Neural cell (in vitro differentiated cells): ENCODE data around the gene GLB1L3.

Experiments
- EP300 ChIP-seq: fragments of 450-650 bp; conservative IDR thresholded peaks from 2 replicates; pipeline ENCODE4 v1.6.1; 2014; ENCODE audit warnings: antibody characterized with exemption, mild to moderate bottlenecking, moderate library complexity; ENCODE audit not compliant: poor library complexity, severe bottlenecking
- EZH2 ChIP-seq: fragments of 200-600, 300-800 bp; shearing (Covaris generic), sonication (generic); IDR thresholded peaks from 2 replicates; pipeline ENCODE4 v1.6.1; 2014; ENCODE audit warnings: antibody characterized with exemption, low read length, borderline replicate concordance, mild to moderate bottlenecking; ENCODE audit not compliant: insufficient read depth, poor library complexity, severe bottlenecking
- MXI1 ChIP-seq: fragments of 450-650 bp; conservative IDR thresholded peaks from 2 replicates; pipeline ENCODE4 v1.6.1; 2014; ENCODE audit warnings: antibody characterized with exemption, mild to moderate bottlenecking; ENCODE audit not compliant: poor library complexity, severe bottlenecking
- POLR2AphosphoS5 ChIP-seq: IDR thresholded peaks from 2 replicates; pipeline ENCODE4 v1.6.1; 2012
- RAD21 ChIP-seq: fragments of 450-650 bp; conservative IDR thresholded peaks from 2 replicates; pipeline ENCODE4 v1.6.1; 2014; ENCODE audit warnings: antibody characterized with exemption, mild to moderate bottlenecking, moderate library complexity
- SMC3 ChIP-seq: fragments of 450-650 bp; conservative IDR thresholded peaks from 2 replicates; pipeline ENCODE4 v1.6.1; 2014; ENCODE audit warnings: antibody characterized with exemption, mild to moderate bottlenecking, moderate library complexity; ENCODE audit not compliant: poor library complexity
- TAF1 ChIP-seq: IDR thresholded peaks from 2 replicates; pipeline ENCODE4 v1.6.1; 2012; ENCODE audit warnings: low read depth
- TF ChIP-seq, protein P1 (sequence below): fragments of 450-650 bp; IDR thresholded peaks from 2 replicates; pipeline ENCODE4 v1.5.1; 2014; ENCODE audit warnings: antibody characterized with exemption, mild to moderate bottlenecking, moderate library complexity; ENCODE audit not compliant: poor library complexity, severe bottlenecking
- TF ChIP-seq, protein P2 (sequence below): IDR thresholded peaks from 2 replicates; pipeline ENCODE4 v1.6.1; 2012; ENCODE audit warnings: borderline replicate concordance

- TF ChIP-seq, protein P1, sequence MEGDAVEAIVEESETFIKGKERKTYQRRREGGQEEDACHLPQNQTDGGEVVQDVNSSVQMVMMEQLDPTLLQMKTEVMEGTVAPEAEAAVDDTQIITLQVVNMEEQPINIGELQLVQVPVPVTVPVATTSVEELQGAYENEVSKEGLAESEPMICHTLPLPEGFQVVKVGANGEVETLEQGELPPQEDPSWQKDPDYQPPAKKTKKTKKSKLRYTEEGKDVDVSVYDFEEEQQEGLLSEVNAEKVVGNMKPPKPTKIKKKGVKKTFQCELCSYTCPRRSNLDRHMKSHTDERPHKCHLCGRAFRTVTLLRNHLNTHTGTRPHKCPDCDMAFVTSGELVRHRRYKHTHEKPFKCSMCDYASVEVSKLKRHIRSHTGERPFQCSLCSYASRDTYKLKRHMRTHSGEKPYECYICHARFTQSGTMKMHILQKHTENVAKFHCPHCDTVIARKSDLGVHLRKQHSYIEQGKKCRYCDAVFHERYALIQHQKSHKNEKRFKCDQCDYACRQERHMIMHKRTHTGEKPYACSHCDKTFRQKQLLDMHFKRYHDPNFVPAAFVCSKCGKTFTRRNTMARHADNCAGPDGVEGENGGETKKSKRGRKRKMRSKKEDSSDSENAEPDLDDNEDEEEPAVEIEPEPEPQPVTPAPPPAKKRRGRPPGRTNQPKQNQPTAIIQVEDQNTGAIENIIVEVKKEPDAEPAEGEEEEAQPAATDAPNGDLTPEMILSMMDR, result no peak
- TF ChIP-seq EZH2, result no peak
- TF ChIP-seq EP300, result no peak
- TF ChIP-seq POLR2AphosphoS5, result no peak
- TF ChIP-seq SMC3, result no peak
- TF ChIP-seq, protein P2, sequence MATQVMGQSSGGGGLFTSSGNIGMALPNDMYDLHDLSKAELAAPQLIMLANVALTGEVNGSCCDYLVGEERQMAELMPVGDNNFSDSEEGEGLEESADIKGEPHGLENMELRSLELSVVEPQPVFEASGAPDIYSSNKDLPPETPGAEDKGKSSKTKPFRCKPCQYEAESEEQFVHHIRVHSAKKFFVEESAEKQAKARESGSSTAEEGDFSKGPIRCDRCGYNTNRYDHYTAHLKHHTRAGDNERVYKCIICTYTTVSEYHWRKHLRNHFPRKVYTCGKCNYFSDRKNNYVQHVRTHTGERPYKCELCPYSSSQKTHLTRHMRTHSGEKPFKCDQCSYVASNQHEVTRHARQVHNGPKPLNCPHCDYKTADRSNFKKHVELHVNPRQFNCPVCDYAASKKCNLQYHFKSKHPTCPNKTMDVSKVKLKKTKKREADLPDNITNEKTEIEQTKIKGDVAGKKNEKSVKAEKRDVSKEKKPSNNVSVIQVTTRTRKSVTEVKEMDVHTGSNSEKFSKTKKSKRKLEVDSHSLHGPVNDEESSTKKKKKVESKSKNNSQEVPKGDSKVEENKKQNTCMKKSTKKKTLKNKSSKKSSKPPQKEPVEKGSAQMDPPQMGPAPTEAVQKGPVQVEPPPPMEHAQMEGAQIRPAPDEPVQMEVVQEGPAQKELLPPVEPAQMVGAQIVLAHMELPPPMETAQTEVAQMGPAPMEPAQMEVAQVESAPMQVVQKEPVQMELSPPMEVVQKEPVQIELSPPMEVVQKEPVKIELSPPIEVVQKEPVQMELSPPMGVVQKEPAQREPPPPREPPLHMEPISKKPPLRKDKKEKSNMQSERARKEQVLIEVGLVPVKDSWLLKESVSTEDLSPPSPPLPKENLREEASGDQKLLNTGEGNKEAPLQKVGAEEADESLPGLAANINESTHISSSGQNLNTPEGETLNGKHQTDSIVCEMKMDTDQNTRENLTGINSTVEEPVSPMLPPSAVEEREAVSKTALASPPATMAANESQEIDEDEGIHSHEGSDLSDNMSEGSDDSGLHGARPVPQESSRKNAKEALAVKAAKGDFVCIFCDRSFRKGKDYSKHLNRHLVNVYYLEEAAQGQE, result no peak
- TF ChIP-seq RAD21, result no peak
- no peak for TF ChIP-seq MXI1
- TF ChIP-seq TAF1, result no peak
These were observed 79.5 kb downstream of the GLB1L3 start for GRCh38 chr11:134355656-134356055.
